Measurements from ENCODE around the gene CTU2.

- no peak for TF ChIP-seq GATA2 (IDR thresholded peaks at IDR 0.05; ENCODE audit: low read depth, low read length)
- TF ChIP-seq GATA3 (IDR thresholded peaks at IDR 0.05; ENCODE audit: low read depth, low read length), result no peak
Measured at GRCh38 chr16:88671806-88672205, 34.5 kb upstream of the CTU2 start.

All from SH-SY5Y (cell line).